ENCODE measurements around the gene XPR1.

The XPR1 gene

DNA sequence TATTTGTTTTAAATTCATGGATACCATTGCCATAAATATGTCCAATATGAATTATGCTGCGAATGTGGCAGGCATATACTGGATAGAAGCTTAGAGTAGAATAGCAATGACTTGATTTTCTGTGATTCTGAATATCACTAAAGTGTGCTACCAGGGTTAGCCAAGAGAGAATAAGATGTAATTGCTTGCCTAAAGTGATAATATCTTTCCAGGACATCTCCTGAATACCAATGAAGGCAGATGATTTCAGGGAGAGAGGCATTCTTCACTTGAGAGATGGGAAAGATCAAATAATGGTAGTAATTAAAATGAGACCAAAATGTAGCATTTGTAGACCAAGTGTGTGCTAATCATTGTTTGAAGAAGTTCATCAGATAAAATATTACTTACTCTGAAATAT lies 227.5 kb downstream of the XPR1 start:
- no peak overlapping the region for H3K27ac ChIP-seq
- no peak for DNase-seq (ENCODE audit: low read depth, low spot score)

DNA sequence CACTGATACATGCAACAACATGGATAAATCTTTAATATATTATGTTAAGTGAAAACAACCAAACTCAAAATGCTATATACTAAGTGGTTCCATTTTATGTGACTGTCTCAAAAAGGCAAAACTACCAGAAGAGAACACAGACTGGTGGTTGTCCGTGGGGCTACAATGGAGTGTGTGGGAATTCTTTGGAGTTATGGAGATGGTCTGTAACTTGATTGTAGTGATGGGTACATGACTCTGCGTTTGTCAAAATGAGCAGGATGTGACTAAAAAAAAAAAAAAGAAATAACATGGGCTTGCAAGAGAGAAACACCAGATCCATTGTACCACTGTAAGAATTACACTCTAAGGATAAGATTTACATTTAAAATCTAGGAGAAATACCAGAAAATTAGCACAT lies 228.7 kb downstream of the XPR1 start:
- no peak for DNase-seq (ENCODE audit: low read depth, low spot score)
- H3K27ac ChIP-seq, result no peak overlapping the region

DNA sequence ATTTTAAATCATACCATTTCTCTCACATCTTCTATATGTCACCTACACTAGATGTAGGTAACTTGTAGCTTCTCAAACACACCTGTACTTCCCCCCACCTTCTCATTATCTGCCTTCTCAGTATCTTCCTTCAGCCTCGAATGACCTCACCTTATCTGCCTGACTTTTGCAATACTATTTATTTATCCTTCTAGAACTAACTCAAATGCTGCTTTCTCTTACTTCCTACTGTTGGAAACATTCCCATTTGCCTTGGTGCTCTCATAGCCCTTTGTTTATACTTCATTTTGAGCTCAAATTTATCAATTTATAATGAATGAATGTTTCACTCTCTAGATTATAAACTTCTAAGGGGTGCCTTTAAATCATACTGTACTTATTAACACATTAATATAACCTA lies 230.5 kb downstream of the XPR1 start:
- no peak overlapping the region for H3K27ac ChIP-seq
- no peak for DNase-seq (ENCODE audit: low read depth, low spot score)

DNA sequence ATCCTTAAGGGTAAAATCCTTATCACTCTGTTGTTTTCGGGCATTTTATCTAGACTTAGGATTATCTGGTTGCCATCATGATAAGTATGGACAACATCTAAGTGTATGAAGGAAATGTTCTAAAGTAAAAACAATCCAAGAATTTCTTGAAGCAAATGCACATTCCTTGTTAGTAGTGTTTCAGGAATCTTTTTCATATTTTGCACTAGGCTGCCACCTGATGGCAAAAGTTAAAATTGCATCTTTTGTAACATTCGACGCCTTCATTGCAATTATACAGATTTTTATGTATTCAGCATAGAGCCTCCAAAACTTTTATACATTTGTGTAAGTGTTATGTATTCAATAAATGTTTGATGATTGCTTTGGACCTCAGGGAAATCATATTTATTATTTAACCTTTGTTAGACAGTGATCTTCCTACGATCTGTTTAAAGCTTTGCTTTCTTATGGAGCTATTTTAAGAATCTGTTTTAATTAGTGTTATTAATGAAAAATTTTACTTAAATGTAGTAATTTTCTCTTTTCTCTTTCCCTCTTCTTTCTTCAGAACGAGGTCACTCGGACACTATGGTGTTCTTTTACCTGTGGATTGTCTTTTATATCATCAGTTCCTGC lies 231.4 kb downstream of the XPR1 start:
- no peak for DNase-seq (ENCODE audit: low read depth, low spot score)
- no peak overlapping the region for H3K27ac ChIP-seq

DNA sequence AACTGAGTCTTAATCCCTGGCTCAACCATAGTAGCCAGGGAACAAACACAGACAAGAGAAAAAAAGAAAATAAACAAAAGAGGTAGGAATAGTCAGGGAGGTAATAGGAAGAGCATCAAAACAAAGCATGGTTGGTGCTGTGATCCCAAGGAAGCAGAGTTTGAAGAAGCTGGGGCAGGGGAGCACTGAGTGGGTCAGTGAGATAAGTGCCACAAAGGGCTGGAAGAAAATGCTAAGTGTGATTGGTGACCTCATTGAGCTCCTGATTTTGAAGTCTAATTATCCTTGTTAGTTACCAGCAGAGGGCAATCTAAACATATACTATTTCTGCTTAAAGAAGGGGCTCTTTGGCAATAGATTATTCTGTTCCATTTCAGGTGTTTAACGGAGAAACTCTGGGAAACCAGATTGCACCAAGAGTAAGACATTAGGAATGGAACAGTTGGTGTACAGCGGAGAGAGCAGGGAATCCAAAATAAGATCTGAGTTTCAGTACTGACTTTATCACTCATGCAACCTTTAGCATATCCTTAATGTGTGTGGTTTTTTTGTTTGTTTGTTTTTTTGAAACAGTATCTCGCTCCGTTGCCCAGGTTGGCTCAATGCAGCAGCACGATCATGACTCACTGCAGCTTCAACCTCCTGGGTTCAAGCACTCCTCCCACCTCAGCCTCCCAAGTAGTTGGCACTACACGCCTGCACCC lies 250.1 kb downstream of the XPR1 start:
- DNase-seq (ENCODE audit: low read depth, low spot score), result no peak
- H3K27ac ChIP-seq, result peak overlapping the region; percentile 9

DNA sequence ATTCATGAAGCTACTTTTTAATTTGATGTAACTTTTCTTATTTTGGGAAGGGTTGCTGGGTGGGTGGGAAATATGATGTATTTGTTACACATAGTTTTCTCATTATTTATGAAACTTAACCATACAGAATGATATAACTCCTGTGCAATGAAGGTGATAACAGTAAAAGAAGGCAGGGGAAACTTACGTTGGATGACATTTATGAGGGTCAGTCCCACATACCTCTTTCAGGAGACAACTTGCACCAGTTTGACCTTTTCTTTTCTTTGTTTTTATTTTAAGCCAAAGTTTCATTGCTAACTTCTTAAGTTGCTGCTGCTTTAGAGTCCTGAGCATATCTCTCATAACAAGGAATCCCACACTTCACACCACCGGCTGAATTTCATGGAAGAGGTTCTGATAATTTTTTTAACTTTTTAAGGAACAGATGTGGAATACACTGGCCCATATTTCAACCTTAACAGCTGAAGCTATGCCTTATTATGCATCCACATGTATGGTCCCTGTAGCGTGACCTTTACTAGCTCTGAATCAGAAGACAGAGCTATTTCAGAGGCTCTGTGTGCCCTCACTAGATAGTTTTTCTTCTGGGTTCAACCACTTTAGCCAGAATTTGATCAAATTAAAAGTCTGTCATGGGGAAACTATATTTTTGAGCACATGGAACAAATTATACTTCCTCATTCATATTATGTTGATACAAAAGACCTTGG lies 252.9 kb downstream of the XPR1 start:
- H3K27ac ChIP-seq, result no peak overlapping the region
- no peak for DNase-seq (ENCODE audit: low read depth, low spot score)

DNA sequence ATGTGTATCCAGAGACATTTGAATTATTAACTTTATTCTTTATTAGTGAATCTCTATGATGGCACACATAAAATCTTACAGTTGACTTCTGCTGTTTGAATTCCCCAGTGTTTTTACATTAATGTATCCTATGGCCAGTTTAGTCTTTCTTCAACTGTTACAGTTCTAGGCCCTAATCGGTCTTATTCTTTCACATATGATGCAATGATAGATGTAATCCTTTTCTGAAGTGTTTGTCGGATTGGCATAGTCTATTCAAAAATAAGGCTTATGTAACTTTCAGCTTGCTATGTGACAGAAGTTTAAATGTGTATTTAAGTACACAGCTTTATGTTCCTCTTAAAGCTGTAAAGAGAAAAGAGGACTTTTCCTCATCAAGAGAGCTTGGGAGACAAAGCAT lies 254.5 kb downstream of the XPR1 start:
- DNase-seq (ENCODE audit: low read depth, low spot score), result no peak
- no peak overlapping the region for H3K27ac ChIP-seq

DNA sequence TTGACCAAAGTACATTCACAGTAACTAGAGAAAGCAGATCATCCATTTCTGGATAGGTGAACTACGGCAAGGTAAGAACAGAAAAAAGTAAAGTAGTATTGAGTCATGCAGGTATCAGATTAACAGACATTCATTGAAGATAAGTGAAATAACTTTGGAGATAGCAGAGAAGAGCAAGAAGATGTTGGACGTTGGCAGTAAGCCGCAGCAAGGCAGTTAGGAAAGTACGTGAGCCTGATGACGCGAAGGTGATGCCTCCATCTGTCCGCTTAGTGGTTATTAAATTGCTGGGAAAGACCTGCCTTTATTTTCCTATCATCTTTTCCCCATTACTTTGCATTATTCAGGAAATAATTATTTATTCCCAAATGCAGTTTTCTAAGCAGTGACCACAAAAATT lies 256.0 kb downstream of the XPR1 start:
- no peak for DNase-seq (ENCODE audit: low read depth, low spot score)
- no peak overlapping the region for H3K27ac ChIP-seq

DNA sequence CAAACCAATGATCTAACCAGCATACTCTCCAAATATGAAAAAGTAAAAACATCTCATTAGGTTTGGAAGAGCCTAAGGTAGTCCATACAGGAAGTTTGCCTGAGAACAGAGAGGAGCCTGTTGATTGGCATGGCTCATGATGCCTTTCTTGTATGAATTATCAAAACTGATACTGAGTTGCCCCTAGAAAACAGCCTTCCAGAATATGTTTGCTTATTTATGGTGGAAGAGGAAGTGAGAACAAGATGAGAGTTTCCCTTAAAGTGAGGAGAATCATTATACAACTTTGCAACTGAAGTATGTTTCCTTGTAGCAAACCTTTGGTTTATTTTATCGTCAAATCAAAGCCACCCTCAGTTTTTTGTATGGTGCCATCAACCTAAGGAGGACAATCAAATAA lies 257.0 kb downstream of the XPR1 start:
- no peak for DNase-seq (ENCODE audit: low read depth, low spot score)
- H3K27ac ChIP-seq, result no peak overlapping the region

DNA sequence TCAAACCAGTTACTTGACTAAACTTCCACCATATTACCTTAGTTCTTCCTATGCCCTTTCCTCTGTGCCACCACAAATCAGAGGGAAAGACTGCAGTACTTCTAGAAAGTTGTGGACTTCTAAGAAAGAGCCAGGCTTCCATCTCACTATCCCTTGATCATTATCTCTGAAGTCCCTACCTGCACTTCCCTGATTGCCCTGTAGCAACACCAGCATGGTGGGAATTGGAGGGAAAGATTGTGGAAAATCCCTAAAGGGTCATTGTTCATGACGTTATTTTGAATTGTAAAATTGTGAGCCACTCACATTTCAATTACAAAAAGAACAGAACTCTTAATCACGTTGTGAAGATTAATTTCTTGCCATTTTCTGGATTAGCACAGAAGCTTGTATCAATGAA lies 257.5 kb downstream of the XPR1 start:
- no peak for DNase-seq (ENCODE audit: low read depth, low spot score)
- H3K27ac ChIP-seq, result no peak overlapping the region

DNA sequence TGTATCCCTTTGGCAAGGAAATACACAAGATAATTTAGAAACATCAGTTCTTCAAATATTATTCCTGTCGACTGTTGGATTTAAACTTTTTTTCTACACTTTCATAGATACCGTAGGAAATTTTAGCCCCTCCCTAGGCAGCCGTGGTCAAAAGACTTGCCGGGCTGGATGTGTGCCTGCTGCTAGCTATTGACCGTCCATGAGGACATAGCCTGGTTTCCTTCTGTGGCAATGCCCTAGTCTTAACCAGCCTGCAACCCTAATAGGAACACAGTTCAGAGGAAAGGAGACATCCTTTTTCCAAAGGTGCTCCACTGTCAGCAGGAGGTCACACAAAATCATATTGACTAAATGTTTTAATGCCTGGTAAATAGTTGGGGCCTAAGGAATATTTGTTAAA lies 260.4 kb downstream of the XPR1 start:
- H3K27ac ChIP-seq, result no peak overlapping the region
- DNase-seq (ENCODE audit: low read depth, low spot score), result no peak

DNA sequence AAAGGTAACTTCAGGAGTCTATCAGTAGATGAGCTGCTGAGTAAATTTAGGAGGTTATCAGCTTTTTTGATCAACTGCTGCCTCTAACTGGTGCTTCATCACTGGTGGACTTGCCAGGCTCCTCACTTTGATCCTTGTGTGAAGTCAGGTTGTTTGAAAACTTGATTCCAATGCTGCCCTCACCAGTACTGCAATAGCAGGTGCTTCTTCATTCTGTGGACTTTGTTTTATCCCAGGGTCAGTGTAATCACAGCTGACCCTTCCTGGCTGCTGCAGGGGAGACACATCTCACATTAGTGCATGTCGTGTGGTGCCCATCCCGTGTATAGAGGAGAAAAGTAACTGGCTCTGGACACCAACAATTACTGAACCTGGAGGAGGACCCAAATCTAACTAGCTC lies 260.9 kb downstream of the XPR1 start:
- DNase-seq (ENCODE audit: low read depth, low spot score), result no peak
- no peak overlapping the region for H3K27ac ChIP-seq

DNA sequence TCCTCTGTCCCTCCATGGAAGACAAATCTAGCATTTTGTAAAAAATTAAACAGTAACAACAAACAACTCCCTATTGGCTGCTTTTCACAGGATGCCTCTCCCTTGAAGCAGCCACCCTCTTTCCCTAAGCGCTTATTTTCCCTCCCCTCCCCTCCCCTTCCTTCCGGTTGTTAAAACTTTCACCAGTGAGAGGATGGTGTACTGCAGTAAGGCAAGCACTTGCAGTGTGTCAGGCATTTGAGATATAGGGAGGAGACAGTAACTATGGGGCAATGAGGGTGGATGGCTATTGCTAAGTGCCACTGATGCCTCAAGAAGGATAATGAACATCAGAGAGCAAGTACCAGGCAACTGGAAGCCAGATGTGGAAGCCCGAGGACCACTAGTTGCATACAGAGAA lies 261.8 kb downstream of the XPR1 start:
- H3K27ac ChIP-seq, result no peak overlapping the region
- no peak for DNase-seq (ENCODE audit: low read depth, low spot score)

DNA sequence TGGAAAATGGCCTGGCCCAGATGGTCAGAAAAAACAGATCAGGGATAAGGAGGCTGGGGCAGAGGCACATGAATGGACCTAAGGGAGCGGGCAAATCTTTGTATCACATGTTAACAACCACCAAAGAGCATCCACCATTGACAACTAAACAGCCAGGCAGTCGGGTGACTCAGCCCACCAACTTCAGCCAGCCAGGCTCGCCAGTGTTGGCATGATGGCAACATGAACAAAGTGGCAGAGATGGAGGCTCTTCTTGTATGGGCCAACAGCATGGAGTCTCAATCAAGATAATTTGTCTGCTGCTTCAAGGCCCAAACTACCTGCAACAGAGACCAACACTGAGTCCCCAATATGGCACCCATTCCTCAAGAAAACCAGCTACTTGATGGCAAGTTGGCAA lies 264.3 kb downstream of the XPR1 start:
- no peak overlapping the region for H3K27ac ChIP-seq
- no peak for DNase-seq (ENCODE audit: low read depth, low spot score)

DNA sequence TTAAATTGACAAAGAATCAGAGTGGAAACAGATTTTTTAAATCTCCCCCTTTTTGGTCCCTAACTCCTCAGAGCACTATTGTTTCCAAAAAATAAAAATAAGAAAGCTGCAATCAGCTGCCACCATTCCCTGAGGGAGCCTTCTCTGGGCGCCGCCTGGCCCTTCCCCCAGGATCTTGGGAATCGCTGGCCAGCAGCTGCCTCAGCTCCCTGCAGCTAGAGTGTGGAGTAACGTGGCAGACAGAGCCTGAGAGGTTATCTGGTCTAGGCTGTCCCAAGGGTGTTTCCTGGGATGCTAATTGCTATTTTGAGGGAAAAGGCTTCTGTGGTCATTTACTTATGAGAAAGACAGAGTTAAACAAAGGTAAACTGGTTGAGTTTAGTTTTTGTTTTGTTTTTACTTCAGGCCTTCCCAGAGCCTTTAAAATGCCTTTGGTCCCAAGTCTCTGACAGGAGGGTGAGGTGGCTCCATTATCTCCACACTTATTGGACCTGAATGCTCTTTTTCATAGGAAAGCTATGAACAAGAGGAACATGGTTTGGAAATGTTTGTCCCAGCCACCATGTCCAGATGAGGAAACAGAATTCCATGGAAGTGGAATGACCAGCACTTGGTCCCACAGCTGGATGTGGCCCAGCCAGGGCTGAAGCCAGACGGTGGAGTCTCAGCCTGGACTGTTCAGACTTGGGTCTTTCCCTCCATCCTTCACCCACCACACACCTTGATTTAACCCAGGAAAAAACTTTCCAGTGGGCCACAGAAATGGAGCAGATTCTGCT lies 266.8 kb downstream of the XPR1 start:
- DNase-seq (ENCODE audit: low read depth, low spot score), result no peak
- no peak overlapping the region for H3K27ac ChIP-seq

DNA sequence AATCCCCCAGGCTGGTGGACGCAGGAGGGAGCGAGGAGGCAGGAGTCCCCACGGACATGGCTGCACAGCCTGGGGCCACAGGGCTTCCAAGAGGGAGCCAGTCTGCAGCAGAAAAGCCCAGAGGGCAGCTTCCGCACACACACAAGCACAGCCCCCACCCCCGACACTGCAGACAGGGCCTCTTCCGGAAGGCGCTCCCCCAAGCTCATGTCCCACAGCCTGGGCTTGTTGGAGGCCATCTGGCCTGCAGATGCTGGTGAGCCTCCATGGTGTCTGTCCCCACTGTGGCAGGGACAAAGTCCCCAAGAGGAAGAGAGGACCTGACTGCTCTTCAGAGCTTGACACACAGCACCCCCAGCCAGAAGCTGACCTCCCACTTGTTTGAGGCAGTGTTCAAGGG lies 267.4 kb downstream of the XPR1 start:
- H3K27ac ChIP-seq, result no peak overlapping the region
- no peak for DNase-seq (ENCODE audit: low read depth, low spot score)

DNA sequence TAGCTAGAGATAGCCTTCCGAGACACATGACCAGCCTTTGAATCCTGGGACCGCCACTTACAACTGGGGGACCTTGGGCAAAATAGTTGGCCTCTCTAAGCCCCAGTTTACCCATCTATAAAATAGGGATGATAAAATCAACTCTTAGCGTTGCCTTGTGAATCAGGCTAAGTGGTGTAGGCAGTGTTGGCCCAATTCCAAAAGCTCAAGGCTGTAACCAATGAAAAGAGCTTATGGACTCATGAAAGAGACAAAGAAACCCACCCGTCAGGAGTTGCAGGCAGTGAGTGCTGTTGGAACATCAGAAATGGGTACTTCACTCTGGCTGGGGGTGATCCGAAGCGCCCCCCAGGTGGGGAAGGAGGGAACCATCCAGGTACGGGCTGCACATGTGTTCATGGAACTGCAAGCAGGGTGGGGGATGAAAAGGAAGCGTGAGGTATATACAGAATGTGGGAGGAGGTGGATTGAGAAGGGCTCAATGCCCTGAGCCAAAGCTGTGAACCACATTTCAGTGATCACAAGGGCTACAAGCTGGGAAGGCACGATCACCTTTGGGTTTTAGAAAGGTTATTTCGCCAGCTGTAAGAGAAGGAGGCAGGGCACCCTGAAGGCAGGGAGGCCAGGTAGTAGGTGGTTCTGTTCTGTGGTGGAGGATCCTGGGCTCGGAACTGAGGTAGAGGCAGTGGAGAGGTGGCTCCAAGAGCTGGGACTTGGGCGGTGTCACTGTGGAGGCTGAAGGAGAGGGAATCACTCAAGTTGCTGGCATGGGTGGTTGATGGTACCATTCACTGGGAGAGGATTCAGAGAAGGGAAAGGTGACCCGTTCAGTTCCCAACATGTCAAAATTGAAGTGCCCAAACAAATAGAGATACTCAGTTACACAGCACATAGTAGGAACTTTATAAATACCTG lies 269.5 kb downstream of the XPR1 start:
- no peak for DNase-seq (ENCODE audit: low read depth, low spot score)

DNA sequence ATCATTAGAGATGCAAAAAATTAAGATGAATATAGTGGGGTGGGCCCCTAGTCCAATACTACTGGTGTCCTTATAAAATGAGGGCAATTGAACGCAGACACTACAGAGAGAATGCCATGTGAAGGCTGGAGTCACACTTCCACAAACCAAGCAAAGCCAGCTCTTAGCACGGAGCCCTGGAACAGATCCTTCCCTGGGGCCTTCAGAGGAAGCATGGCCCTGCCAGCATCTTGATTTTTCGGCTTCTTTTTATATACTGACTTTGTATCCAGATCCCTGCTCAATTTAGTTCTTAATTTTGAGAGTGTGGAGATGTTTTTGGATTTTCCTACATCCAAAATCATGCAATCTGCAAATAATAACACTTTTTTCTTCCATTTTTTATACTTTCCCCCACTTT lies 270.7 kb downstream of the XPR1 start:
- DNase-seq (ENCODE audit: low read depth, low spot score), result no peak
- no peak overlapping the region for H3K27ac ChIP-seq

More for the DNA sequence above, 269.5 kb downstream of the XPR1 start:
- no peak overlapping the region for H3K27ac ChIP-seq

DNA sequence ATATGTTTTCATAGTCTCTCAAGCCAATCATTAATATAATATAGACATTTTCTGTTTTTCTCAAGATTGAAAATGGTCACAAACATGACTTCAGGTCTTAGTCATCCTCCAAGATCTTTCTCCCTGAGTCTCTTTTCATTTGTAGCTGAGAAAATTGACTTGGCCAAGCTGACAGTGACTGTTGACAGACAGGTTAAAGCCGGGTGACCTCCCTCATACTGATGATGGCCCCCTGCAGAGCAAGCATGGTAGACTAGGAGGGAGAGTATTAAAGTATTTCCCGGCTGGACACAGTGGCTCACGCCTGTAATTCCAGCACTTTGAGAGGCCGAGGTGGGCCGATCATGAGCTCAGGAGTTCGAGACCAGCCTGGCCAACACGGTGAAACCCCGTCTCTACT lies 274.1 kb downstream of the XPR1 start:
- DNase-seq (ENCODE audit: low read depth, low spot score), result no peak
- H3K27ac ChIP-seq, result no peak overlapping the region

DNA sequence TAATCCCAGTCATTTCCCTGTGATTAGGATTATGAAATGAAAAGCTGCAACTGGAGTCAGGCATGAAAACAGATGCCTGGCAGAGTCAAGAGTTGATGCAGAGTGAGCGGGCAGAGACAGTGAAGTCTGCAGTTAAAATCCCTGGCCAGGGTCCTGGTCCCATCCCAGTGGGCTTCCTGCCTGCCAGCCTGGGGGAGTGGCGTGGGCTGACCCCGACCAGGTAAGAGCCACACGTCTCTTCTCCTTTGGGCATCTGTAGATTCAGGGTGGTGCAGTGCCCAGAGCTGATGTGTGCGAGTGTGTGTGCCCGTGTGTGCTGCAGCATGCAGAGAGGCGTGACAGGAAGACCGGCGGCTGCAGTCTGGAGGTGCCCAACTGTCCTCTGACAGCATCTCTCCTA lies 274.7 kb downstream of the XPR1 start:
- DNase-seq (ENCODE audit: low read depth, low spot score), result no peak
- no peak overlapping the region for H3K27ac ChIP-seq
